Endothelial cell of umbilical vein (primary cell): ENCODE measurements around the gene FOXP1. TPM values are rescaled to one million over a fixed set of nuclear protein-coding genes. Genes with fewer than 3 reads are reported as not detected.

ENCODE experiments used
- BruUV-seq: library from RNA; stranded (reverse); fragments of 400-500 nt; replicated peaks from 2 replicates; lab custom pipeline; 2021; lab: Mats Ljungman, UMichigan
- CTCF ChIA-PET: fragments of 300-600, 350-600 bp; sonication (Branson Sonifier 250); formaldehyde crosslinking; loops from one replicate; lab custom pipeline; 2021; ENCODE audit warnings: antibody characterized with exemption, inconsistent platforms; lab: Charles Lee
- POLR2A ChIA-PET: fragments of 300-600, 350-600 bp; sonication (Branson Sonifier 250); formaldehyde crosslinking; loops from one replicate; lab custom pipeline; 2021; ENCODE audit warnings: antibody characterized with exemption, inconsistent platforms; lab: Charles Lee
- DNase-seq: peaks from one replicate; pipeline ENCODE4 v3.0.0-alpha.2; 2011; ENCODE audit warnings: low read depth, low spot score
- FAIRE-seq: peaks from 2 replicates; lab custom pipeline; 2011; peaks lifted over from hg19 to GRCh38; lab: Jason Lieb, UNC
- H2AFZ ChIP-seq: 2 replicates; pipeline ENCODE4 v1.6.0; 2012; ENCODE audit warnings: low read depth, low read length, control low read depth, inconsistent platforms
- H3K27ac ChIP-seq: 2 replicates; pipeline ENCODE4 v1.5.1; 2011; ENCODE audit warnings: low read depth, mild to moderate bottlenecking, control low read depth, low read length, moderate library complexity; ENCODE audit not compliant: insufficient read depth
- H3K27me3 ChIP-seq, 2 experiments: 2 replicates each; pipeline versions ENCODE4 v1.6.0 to v1.6.1; 2011; ENCODE audit warnings: low read length in 2 of 2, mixed read lengths in 1 of 2; ENCODE audit not compliant: control insufficient read depth in 2 of 2, insufficient read depth in 2 of 2
- H3K36me3 ChIP-seq, 2 experiments: 2 replicates in 1 of 2; 3 replicates in 1 of 2; pipeline ENCODE4 v1.5.1; 2011; ENCODE audit warnings: low read length in 2 of 2, mild to moderate bottlenecking in 1 of 2, moderate library complexity in 1 of 2; ENCODE audit not compliant: control insufficient read depth in 2 of 2, insufficient read depth in 2 of 2; ENCODE audit errors: extremely low read depth in 1 of 2
- H3K4me1 ChIP-seq: 3 replicates; pipeline ENCODE4 v1.5.1; 2011; ENCODE audit warnings: mild to moderate bottlenecking, low read length; ENCODE audit not compliant: control insufficient read depth, insufficient read depth; ENCODE audit errors: extremely low read depth
- H3K4me2 ChIP-seq: 2 replicates; pipeline ENCODE4 v1.6.1; 2011; ENCODE audit warnings: low read length, control low read depth, mixed read lengths; ENCODE audit not compliant: insufficient read depth
- H3K4me3 ChIP-seq, 3 experiments: fragments of 200-600 bp in 1 of 3; sonication (generic), shearing (Covaris generic) in 1 of 3; replicated peaks in 1 of 3; 2 replicates each; pipeline ENCODE4 v1.5.1; 2011 to 2016; ENCODE audit warnings: control low read depth in 3 of 3, low read length in 3 of 3, mild to moderate bottlenecking in 2 of 3, inconsistent platforms in 1 of 3, low read depth in 1 of 3, moderate library complexity in 1 of 3; ENCODE audit not compliant: insufficient read depth in 1 of 3
- H3K79me2 ChIP-seq: 2 replicates; pipeline ENCODE4 v1.6.0; 2012; ENCODE audit warnings: low read length, inconsistent platforms; ENCODE audit not compliant: control insufficient read depth, insufficient read depth
- H3K9ac ChIP-seq: replicated peaks from 2 replicates; pipeline ENCODE3; 2011; ENCODE audit warnings: low read length, control low read depth; ENCODE audit not compliant: insufficient read depth; ENCODE audit errors: extremely low read depth
- H3K9me1 ChIP-seq: replicated peaks from 3 replicates; pipeline ENCODE4 v1.6.0; 2011; ENCODE audit warnings: mild to moderate bottlenecking, low read length; ENCODE audit not compliant: control insufficient read depth, insufficient read depth; ENCODE audit errors: extremely low read depth
- H3K9me3 ChIP-seq: replicated peaks from 2 replicates; pipeline ENCODE4 v1.5.1; 2012; ENCODE audit warnings: low read length, inconsistent platforms; ENCODE audit not compliant: control insufficient read depth, insufficient read depth
- H4K20me1 ChIP-seq: replicated peaks from 2 replicates; pipeline ENCODE3; 2011; ENCODE audit warnings: mild to moderate bottlenecking, low read length; ENCODE audit not compliant: control insufficient read depth, insufficient read depth; ENCODE audit errors: extremely low read depth
- EZH2 ChIP-seq: IDR thresholded peaks from 2 replicates; pipeline ENCODE4 v1.6.1; 2012; ENCODE audit warnings: borderline replicate concordance, low read depth, mild to moderate bottlenecking, moderate library complexity, low read length, inconsistent platforms; ENCODE audit not compliant: severe bottlenecking
- FOS ChIP-seq: IDR thresholded peaks from 2 replicates; pipeline ENCODE4 v1.6.1; 2011; ENCODE audit warnings: mild to moderate bottlenecking, low read length, moderate library complexity, borderline replicate concordance; ENCODE audit not compliant: insufficient read depth
- JUN ChIP-seq: IDR thresholded peaks from 2 replicates; pipeline ENCODE4 v1.6.1; 2011; ENCODE audit warnings: borderline replicate concordance, low read depth; ENCODE audit not compliant: insufficient read length, insufficient read depth
- MYC ChIP-seq: IDR thresholded peaks from one replicate; pipeline ENCODE4 v1.6.1; 2011; ENCODE audit warnings: mild to moderate bottlenecking, low read depth, low read length
- dilution Hi-C: fragments of 300-500 bp; cut with MboI; formaldehyde crosslinking; loops from one replicate; pipeline ENCODE4 v1.15.0; 2019; ENCODE audit warnings: low sequenced_read_pairs; ENCODE audit not compliant: extremely low pct_ligation_motif_present
- intact Hi-C: fragments of 100-400 bp; cut with micrococcal nuclease; formaldehyde crosslinking; loops from one replicate; pipeline ENCODE4 v1.10.0; 2022
- polyA plus RNA-seq, 4 experiments: library from polyadenylated mRNA; depleted of rRNA in 3 of 4; stranded (reverse) in 3 of 4; unstranded in 1 of 4; fragments of >200 nt; gene quantifications; 2 replicates each; pipeline versions ENCODE4 v1.2.1 to v1.2.3, GENCODE V29; 2011 to 2012; ENCODE audit warnings: missing spikeins in 1 of 4
- total RNA-seq: library from RNA; stranded (reverse); gene quantifications from 2 replicates; pipeline ENCODE4 v1.2.3, GENCODE V29; 2021

The FOXP1 gene
- total and polyA plus RNA-seq, 2 donors (not counting 3 experiments of a cell fraction or from before 2014, with no cell fraction given): 41.0 to 107 TPM

DNA sequence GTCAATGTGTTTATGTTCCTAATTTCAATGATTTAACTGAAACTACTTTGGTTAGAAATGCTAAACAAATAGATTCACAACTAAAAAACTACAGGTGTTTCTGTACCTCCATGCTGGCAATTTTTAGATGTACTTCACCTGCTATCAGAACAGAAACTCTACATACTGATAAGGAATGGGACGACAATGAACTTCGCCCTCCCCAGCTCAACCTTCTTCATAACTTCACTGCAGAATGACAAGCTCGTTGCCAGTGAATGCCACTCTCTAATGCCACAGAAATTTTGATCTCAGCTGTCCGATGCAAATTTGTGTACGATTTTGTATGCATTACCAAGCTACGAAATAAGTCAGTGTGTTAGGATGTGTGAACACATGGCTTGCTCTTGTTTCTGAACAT is 133.4 kb downstream of the FOXP1 start:
- Histone ChIP-seq H3K9me1 (no peaks in the 10 kb centered on the region), H3K79me2 (no peaks in the 10 kb centered on the region)

DNA sequence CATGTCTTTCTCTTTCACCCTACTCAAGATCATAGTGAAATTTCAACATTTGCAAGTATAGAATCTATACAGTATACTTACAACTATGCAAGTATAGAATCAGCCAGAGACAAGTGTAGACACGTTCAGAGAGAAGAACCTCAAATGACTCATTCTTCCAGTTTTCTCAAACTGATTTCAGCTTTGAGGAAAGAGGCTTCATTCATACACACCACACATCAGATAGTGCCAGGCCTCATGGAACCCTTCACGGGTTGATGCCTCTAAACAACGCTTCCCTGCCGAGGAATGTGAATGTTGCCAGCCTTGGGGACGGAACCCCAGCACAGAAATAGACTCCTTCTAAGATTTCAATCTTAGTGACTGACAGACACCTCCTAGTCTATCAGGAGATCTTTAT is 135.7 kb downstream of the FOXP1 start:
- Histone ChIP-seq H4K20me1 (no peaks in the 10 kb centered on the region), H3K27ac (no peak overlapping the region), H3K4me3 (no peak overlapping the region), H3K36me3 (no peaks in the 10 kb centered on the region), H2AFZ (no peak overlapping the region), H3K9ac (no peak overlapping the region), H3K4me2 (no peak overlapping the region), H3K27me3 (no peaks in the 10 kb centered on the region), H3K4me1 (peaks cover 20% of the 10 kb centered on the region), H3K9me1 (no peaks in the 10 kb centered on the region), H3K9me3 (no peaks in the 10 kb centered on the region), H3K79me2 (no peaks in the 10 kb centered on the region)
- no peak for DNase-seq
- FAIRE-seq: no peak
- BruUV-seq: no TSS peak
- ChIA-PET POLR2A (no interaction called here), CTCF (no interaction called here)
- intact Hi-C loops: no loop called here
- TF ChIP-seq EZH2: no peak
- dilution Hi-C loops: no loop called here

More for the DNA sequence above, 133.4 kb downstream of the FOXP1 start:
- ChIA-PET CTCF (interaction anchor here (0.7 to 1.1 kb wide), 2 partner anchors 13 to 27 kb away, joined by 3 read pairs; no protein-coding TSS in a partner anchor), POLR2A (interaction anchor here (0.7 kb wide), 1 partner anchor 31 kb away, joined by 3 read pairs; no protein-coding TSS in a partner anchor)
- intact Hi-C loops: no loop called here
- Histone ChIP-seq H3K4me2 (no peak overlapping the region), H3K4me1 (peaks cover 2% of the 10 kb centered on the region), H3K9me3 (no peaks in the 10 kb centered on the region), H3K27ac (no peak overlapping the region), H3K36me3 (no peaks in the 10 kb centered on the region), H3K4me3 (no peak overlapping the region), H3K9ac (no peak overlapping the region), H4K20me1 (no peaks in the 10 kb centered on the region), H3K27me3 (no peaks in the 10 kb centered on the region), H2AFZ (no peak overlapping the region)
- dilution Hi-C loops: no loop called here
- no TSS peak for BruUV-seq
- DNase-seq (no peak), FAIRE-seq (no peak)
- TF ChIP-seq FOS (no peak), JUN (no peak), MYC (no peak)
